ACC112 (cell line): ENCODE measurements around the gene LRRN2.

Source experiments
- H2AFZ ChIP-seq: fragments of 200-600 bp; sonication (generic); one replicate; pipeline ENCODE4 v1.6.0; 2017; ENCODE audit warnings: antibody characterized with exemption, low read length; ENCODE audit not compliant: unreplicated experiment
- H3K27ac ChIP-seq: fragments of 200-600 bp; sonication (generic); 2 replicates; pipeline ENCODE4 v1.5.1; 2014; ENCODE audit warnings: low read depth, mild to moderate bottlenecking, antibody characterized with exemption, low read length, moderate library complexity
- H3K27me3 ChIP-seq: fragments of 200-600 bp; sonication (generic); 2 replicates; pipeline ENCODE4 v1.6.1; 2014; ENCODE audit warnings: mild to moderate bottlenecking, antibody characterized with exemption, low read length, moderate library complexity, mixed read lengths; ENCODE audit not compliant: insufficient read depth
- H3K36me3 ChIP-seq: fragments of 200-600 bp; sonication (generic); 2 replicates; pipeline ENCODE4 v1.6.1; 2016; ENCODE audit warnings: mild to moderate bottlenecking, antibody characterized with exemption, low read length, moderate library complexity, mixed read lengths; ENCODE audit not compliant: insufficient read depth
- H3K4me1 ChIP-seq: fragments of 200-600 bp; sonication (generic); one replicate; pipeline ENCODE4 v1.6.1; 2016; ENCODE audit warnings: low read length, mixed read lengths; ENCODE audit not compliant: insufficient read depth, unreplicated experiment, control insufficient read depth
- H3K4me3 ChIP-seq: fragments of 200-600 bp; sonication (generic); 2 replicates; pipeline ENCODE4 v1.5.1; 2014; ENCODE audit warnings: mild to moderate bottlenecking, low read depth, low read length
- H3K79me2 ChIP-seq: fragments of 200-600 bp; sonication (generic); one replicate; pipeline ENCODE4 v1.6.0; 2016; ENCODE audit warnings: low read length; ENCODE audit not compliant: control insufficient read depth, unreplicated experiment, insufficient read depth

Gene LRRN2

DNA sequence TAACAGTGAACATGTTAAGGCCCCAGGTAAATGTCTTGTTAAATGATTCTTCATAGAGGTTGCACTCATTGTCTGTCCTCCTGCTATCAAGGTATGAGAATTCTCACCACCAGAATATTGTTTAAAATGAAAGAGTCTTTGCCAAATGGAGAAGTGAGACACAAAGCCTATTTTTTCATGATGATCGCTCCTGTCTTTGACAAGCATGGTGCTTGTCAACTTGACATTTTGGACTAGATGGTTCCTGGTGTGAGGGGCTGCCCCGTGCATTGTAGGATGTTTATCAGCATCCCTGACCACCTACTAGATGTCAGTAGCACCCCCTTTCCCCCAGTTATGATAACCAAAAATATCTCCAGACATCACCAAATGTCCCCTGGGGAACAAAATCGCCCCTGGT is 103.8 kb downstream of the LRRN2 start:
- Histone ChIP-seq H3K27me3 (no peaks in the 10 kb centered on the region), H3K4me3 (no peak overlapping the region), H3K4me1 (peaks cover 12% of the 10 kb centered on the region), H3K36me3 (no peaks in the 10 kb centered on the region), H3K27ac (no peak overlapping the region), H2AFZ (no peak overlapping the region), H3K79me2 (no peaks in the 10 kb centered on the region)

GRCh38 chr1:204580862-204581261 is 104.7 kb downstream of the LRRN2 start:
- Histone ChIP-seq H3K4me3 (no peak overlapping the region), H3K36me3 (no peaks in the 10 kb centered on the region), H3K27ac (no peak overlapping the region), H3K79me2 (no peaks in the 10 kb centered on the region), H3K27me3 (no peaks in the 10 kb centered on the region), H2AFZ (no peak overlapping the region), H3K4me1 (peaks cover 12% of the 10 kb centered on the region)

GRCh38 chr1:204579681-204580080 is 105.9 kb downstream of the LRRN2 start:
- Histone ChIP-seq H3K4me1 (peaks cover 12% of the 10 kb centered on the region), H3K36me3 (no peaks in the 10 kb centered on the region), H3K27ac (no peak overlapping the region), H2AFZ (no peak overlapping the region), H3K79me2 (no peaks in the 10 kb centered on the region), H3K27me3 (no peaks in the 10 kb centered on the region), H3K4me3 (0 out of 2 replicates have a peak overlapping the region, but pooled peaks have one; percentile 62)

DNA sequence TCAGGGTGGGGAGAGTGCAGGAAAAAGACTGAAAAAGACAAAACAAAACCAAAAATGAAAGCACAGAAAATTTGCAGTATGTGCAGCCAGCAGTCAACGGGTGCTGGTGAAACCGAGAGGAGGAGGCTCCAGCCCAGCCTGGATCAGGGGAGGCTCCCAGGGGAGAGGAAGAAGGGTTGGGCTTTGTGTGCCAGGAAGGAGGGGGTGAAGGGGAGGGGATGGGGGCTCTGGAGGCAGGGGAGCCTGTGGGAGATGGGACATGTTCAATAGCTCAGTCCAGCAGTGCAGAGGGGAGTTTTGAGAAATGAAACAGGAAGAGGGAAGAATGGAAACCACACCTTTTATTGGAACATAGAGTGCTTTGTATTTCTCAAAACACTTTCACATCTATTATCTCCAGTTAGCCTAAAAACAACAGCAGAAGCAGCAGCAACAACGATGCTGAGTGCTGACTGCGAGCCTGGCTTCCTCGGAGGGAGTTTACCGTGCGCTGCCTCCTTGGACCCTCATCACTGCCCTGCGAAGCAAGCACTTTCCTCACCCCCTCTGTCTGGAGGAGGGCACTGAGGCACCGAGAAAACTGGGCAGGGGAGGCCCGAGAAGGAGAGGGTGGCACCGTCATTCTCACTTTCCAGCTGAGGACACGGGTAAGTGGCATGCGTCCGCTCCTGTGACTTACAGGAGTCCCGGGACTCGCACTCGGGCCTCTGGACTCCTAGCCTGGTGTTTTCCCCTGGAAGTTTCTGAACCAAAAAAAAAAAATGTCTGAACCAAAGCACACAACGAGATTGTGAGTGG is 106.5 kb downstream of the LRRN2 start:
- Histone ChIP-seq H3K4me1 (peaks cover 12% of the 10 kb centered on the region), H3K79me2 (no peaks in the 10 kb centered on the region), H2AFZ (peak overlapping the region; percentile 84), H3K4me3 (peak overlapping the region; percentile 62), H3K27ac (no peak overlapping the region), H3K27me3 (no peaks in the 10 kb centered on the region), H3K36me3 (no peaks in the 10 kb centered on the region)

- H3K4me1 ChIP-seq, result peaks cover 16% of the 10 kb centered on the region
- no peaks in the 10 kb centered on the region for H3K79me2 ChIP-seq
- H3K27me3 ChIP-seq, result no peaks in the 10 kb centered on the region
- H3K27ac ChIP-seq, result no peak overlapping the region
- no peak overlapping the region for H2AFZ ChIP-seq
- H3K36me3 ChIP-seq, result no peaks in the 10 kb centered on the region
- H3K4me3 ChIP-seq, result no peak overlapping the region
These were observed 107.6 kb downstream of the LRRN2 start for GRCh38 chr1:204577794-204578478.

DNA sequence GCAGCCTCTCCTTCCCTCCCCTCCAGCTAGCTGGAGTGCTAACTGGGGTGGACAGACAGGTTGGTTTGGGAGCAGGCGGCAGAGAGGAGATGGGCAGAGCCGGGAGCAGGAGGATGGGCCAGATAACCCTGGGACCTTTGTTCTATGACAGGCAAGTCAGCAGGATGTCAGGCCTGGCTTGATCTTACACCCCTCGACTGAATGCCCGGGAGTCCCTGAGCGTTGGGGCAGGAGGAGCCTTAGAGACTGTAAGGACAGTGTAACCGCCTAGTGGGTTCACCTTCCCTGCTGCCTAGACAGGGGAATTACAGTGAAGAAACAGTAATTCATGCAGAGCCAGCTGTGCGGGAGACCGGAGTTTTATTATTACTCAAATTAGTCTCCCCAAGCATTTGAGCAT is 109.1 kb downstream of the LRRN2 start:
- no peaks in the 10 kb centered on the region for H3K27me3 ChIP-seq
- H3K27ac ChIP-seq, result no peak overlapping the region
- H2AFZ ChIP-seq, result no peak overlapping the region
- H3K4me3 ChIP-seq, result no peak overlapping the region
- H3K4me1 ChIP-seq, result peaks cover 16% of the 10 kb centered on the region
- H3K79me2 ChIP-seq, result no peaks in the 10 kb centered on the region
- H3K36me3 ChIP-seq, result no peaks in the 10 kb centered on the region

GRCh38 chr1:204575221-204576190 is 110.0 kb downstream of the LRRN2 start:
- Histone ChIP-seq H3K36me3 (no peaks in the 10 kb centered on the region), H3K27ac (no peak overlapping the region), H3K27me3 (no peaks in the 10 kb centered on the region), H2AFZ (no peak overlapping the region), H3K4me1 (peaks cover 16% of the 10 kb centered on the region), H3K79me2 (no peaks in the 10 kb centered on the region), H3K4me3 (no peak overlapping the region)

- no peaks in the 10 kb centered on the region for H3K27me3 ChIP-seq
- no peak overlapping the region for H2AFZ ChIP-seq
- peaks cover 16% of the 10 kb centered on the region for H3K4me1 ChIP-seq
- no peak overlapping the region for H3K4me3 ChIP-seq
- H3K27ac ChIP-seq, result no peak overlapping the region
- H3K36me3 ChIP-seq, result 0 out of 2 replicates have a peak, but pooled peaks cover 2% of the 10 kb centered on the region
- no peaks in the 10 kb centered on the region for H3K79me2 ChIP-seq
These were observed 110.7 kb downstream of the LRRN2 start for GRCh38 chr1:204574865-204575163.

DNA sequence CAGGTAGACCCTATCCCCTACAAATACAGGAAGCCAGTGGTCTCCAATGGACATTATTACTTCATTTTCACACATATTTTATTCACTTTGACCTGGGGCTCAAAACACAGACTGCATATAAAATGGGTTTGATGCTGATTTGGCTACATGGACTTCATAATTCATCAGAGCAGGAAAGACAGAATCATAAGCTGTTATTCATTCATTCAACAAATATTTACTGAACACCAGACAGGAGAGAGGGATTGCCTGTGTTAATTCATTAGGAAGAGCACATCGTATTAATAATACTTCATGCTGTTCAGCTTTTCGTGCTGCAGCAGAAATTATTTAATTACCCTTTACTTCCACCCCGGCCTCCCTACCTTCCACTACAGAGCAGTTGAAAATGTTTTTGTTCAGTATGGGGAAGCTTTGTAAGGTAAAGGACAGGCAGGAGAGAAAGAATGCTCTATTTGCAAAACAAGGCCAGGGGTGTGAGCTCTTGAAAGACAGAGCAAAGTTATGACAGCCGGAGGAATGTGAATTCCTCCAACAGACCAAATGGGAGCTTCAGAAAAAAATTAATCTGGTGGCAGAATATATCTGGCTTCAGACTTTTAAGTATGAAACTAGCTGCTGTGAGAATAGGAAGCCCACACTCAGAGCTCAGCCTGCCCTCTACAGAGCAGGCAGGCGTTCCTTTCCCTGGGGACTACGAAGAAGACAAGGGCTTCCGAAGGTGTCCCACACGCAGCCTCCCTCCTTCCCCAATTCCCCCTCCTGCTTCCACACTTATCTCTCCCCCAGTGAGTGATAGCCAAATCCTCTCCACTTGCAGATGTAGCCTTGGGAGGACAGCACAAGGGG is 111.3 kb downstream of the LRRN2 start:
- no peaks in the 10 kb centered on the region for H3K27me3 ChIP-seq
- H3K36me3 ChIP-seq, result 0 out of 2 replicates have a peak, but pooled peaks cover 2% of the 10 kb centered on the region
- H2AFZ ChIP-seq, result no peak overlapping the region
- H3K4me1 ChIP-seq, result peaks cover 12% of the 10 kb centered on the region
- no peaks in the 10 kb centered on the region for H3K79me2 ChIP-seq
- H3K27ac ChIP-seq, result no peak overlapping the region
- H3K4me3 ChIP-seq, result no peak overlapping the region
